ENCODE data around the gene HOXA3. TPM values are rescaled to one million over a fixed set of nuclear protein-coding genes. Genes with fewer than 3 reads are reported as not detected.

Gene HOXA3
- total and polyA plus RNA-seq, 9 donors = 0.36 to 50.9 (median 2.3) TPM

GRCh38 chr7:27073076-27073475 is 79.3 kb downstream of the HOXA3 start:
- Histone ChIP-seq H3K9me3 (peaks cover 0 to 4% of the 10 kb centered on the region in 2 donors), H3K27me3 (no peaks in the 10 kb centered on the region), H3K36me3 (no peaks in the 10 kb centered on the region), H3K4me3 (no peak overlapping the region), H3K4me1 (ENCODE audit: insufficient read depth) (no peaks in the 10 kb centered on the region), H3K27ac (no peak overlapping the region)
- TF ChIP-seq EP300 (IDR thresholded peaks at IDR 0.05) = no peak
- TF ChIP-seq CTCF (IDR thresholded peaks at IDR 0.05) = no peak
- intact Hi-C loops (cut with DNase I) = no loop called here
- no peak for DNase-seq

- intact Hi-C loops (cut with DNase I) = no loop called here
- WGBS, 3 donors = 72 to 78% (median 75%) methylated on average over 6 of the region's 6 CpGs
- Histone ChIP-seq H3K27ac (no peak overlapping the region), H3K4me3 (no peak overlapping the region), H3K36me3 (no peaks in the 10 kb centered on the region), H3K4me1 (ENCODE audit: insufficient read depth) (no peaks in the 10 kb centered on the region), H3K27me3 (no peaks in the 10 kb centered on the region), H3K9me3 (peaks cover 0 to 4% of the 10 kb centered on the region in 2 donors)
- no peak for TF ChIP-seq CTCF (IDR thresholded peaks at IDR 0.05)
- no peak for DNase-seq
Measured at GRCh38 chr7:27071622-27072390, 80.6 kb downstream of the HOXA3 start.

- no peak for DNase-seq
- TF ChIP-seq EP300 (IDR thresholded peaks at IDR 0.05) (no peak), POLR2A (IDR thresholded peaks at IDR 0.05) (no peak), CTCF (IDR thresholded peaks at IDR 0.05) (no peak)
- Histone ChIP-seq H3K36me3 (no peaks in the 10 kb centered on the region), H3K27me3 (no peaks in the 10 kb centered on the region), H3K4me1 (ENCODE audit: insufficient read depth) (no peaks in the 10 kb centered on the region), H3K4me3 (no peak overlapping the region), H3K9me3 (no peaks in the 10 kb centered on the region), H3K27ac (no peak overlapping the region)
- 90 to 97% (median 95%) methylated on average over 1 of the region's 1 CpG for WGBS, 3 donors
- intact Hi-C loops (cut with DNase I) = no loop called here
Measured at GRCh38 chr7:27068259-27068658, 84.1 kb downstream of the HOXA3 start.

- Histone ChIP-seq H3K4me3 (no peak overlapping the region), H3K4me1 (ENCODE audit: insufficient read depth) (no peaks in the 10 kb centered on the region), H3K27ac (no peak overlapping the region), H3K36me3 (no peaks in the 10 kb centered on the region), H3K27me3 (no peaks in the 10 kb centered on the region), H3K9me3 (no peaks in the 10 kb centered on the region)
- 72 to 77% (median 76%) methylated on average over 3 of the region's 3 CpGs for WGBS, 3 donors
- DNase-seq = no peak
- intact Hi-C loops (cut with DNase I) = no loop called here
- TF ChIP-seq POLR2A (IDR thresholded peaks at IDR 0.05) = no peak
- TF ChIP-seq CTCF (IDR thresholded peaks at IDR 0.05) = no peak
- TF ChIP-seq EP300 (IDR thresholded peaks at IDR 0.05) = no peak
Measured at GRCh38 chr7:27066148-27066547, 86.2 kb downstream of the HOXA3 start.

Measured in ovary (tissue), 9 donors.